ENCODE results near the gene SPIN1. TPM values are rescaled to one million over a fixed set of nuclear protein-coding genes. Genes with fewer than 3 reads are reported as not detected.

SPIN1 gene
- total and polyA plus RNA-seq, 4 donors = 22.6 to 135 (median 35.3) TPM

GRCh38 chr9:88418025-88418424 lies 29.8 kb downstream of the SPIN1 start:
- H3K9ac ChIP-seq (ENCODE audit: insufficient read depth in 1 of 2, low read length in 2 of 2) = no peak overlapping the region
- no peak overlapping the region for H3K4me3 ChIP-seq
- H3K27ac ChIP-seq (ENCODE audit: low read depth in 1 of 2, low read length in 1 of 2) = no peak overlapping the region
- peaks cover 2 to 18% (median 8%) of the 10 kb centered on the region in 4 donors for H3K9me3 ChIP-seq (ENCODE audit: control insufficient read depth in 4 of 4, insufficient read depth in 3 of 4, low read length in 3 of 4)
- no peaks in the 10 kb centered on the region for H3K27me3 ChIP-seq (ENCODE audit: control insufficient read depth in 3 of 3, insufficient read depth in 3 of 3, low read length in 2 of 3)
- TF ChIP-seq CTCF (IDR thresholded peaks at IDR 0.05; ENCODE audit: control extremely low read depth, extremely low read depth) = no peak
- 84 to 91% methylated on average over 4 of the region's 4 CpGs for WGBS, 2 donors
- H3K36me3 ChIP-seq (ENCODE audit: control insufficient read depth in 4 of 4, insufficient read depth in 4 of 4, low read length in 4 of 4) = peaks cover 0 to 22% (median 10%) of the 10 kb centered on the region in 4 donors
- peaks cover 0 to 1% (median 0%) of the 10 kb centered on the region in 5 donors for H3K4me1 ChIP-seq (ENCODE audit: control insufficient read depth in 5 of 5, insufficient read depth in 5 of 5, low read length in 5 of 5)
- ATAC-seq (ENCODE audit: insufficient read depth, low FRiP score) (no peak), DNase-seq (no peak)

GRCh38 chr9:88418715-88419540 lies 30.7 kb downstream of the SPIN1 start:
- ATAC-seq (ENCODE audit: insufficient read depth, low FRiP score) (no peak), DNase-seq (no peak)
- Histone ChIP-seq H3K36me3 (ENCODE audit: control insufficient read depth in 4 of 4, insufficient read depth in 4 of 4, low read length in 4 of 4) (peaks cover 0 to 24% (median 11%) of the 10 kb centered on the region in 4 donors), H3K9me3 (ENCODE audit: control insufficient read depth in 4 of 4, insufficient read depth in 3 of 4, low read length in 3 of 4) (peaks cover 2 to 13% (median 6%) of the 10 kb centered on the region in 4 donors), H3K4me1 (ENCODE audit: control insufficient read depth in 5 of 5, insufficient read depth in 5 of 5, low read length in 5 of 5) (peaks cover 0 to 1% (median 0%) of the 10 kb centered on the region in 5 donors), H3K4me3 (no peak overlapping the region), H3K27ac (ENCODE audit: low read depth in 1 of 2, low read length in 1 of 2) (no peak overlapping the region), H3K9ac (ENCODE audit: insufficient read depth in 1 of 2, low read length in 2 of 2) (no peak overlapping the region), H3K27me3 (ENCODE audit: control insufficient read depth in 3 of 3, insufficient read depth in 3 of 3, low read length in 2 of 3) (no peaks in the 10 kb centered on the region)
- TF ChIP-seq CTCF (IDR thresholded peaks at IDR 0.05; ENCODE audit: control extremely low read depth, extremely low read depth) = no peak
- WGBS, 2 donors = 84 to 91% methylated on average over 7 of the region's 7 CpGs

GRCh38 chr9:88420227-88420626 lies 32.0 kb downstream of the SPIN1 start:
- Histone ChIP-seq H3K4me3 (no peak overlapping the region), H3K36me3 (ENCODE audit: control insufficient read depth in 4 of 4, insufficient read depth in 4 of 4, low read length in 4 of 4) (peaks cover 0 to 32% (median 8%) of the 10 kb centered on the region in 4 donors), H3K27ac (ENCODE audit: low read depth in 1 of 2, low read length in 1 of 2) (no peak overlapping the region), H3K9me3 (ENCODE audit: control insufficient read depth in 4 of 4, insufficient read depth in 3 of 4, low read length in 3 of 4) (peaks cover 0 to 7% (median 3%) of the 10 kb centered on the region in 4 donors), H3K9ac (ENCODE audit: insufficient read depth in 1 of 2, low read length in 2 of 2) (no peak overlapping the region), H3K4me1 (ENCODE audit: control insufficient read depth in 5 of 5, insufficient read depth in 5 of 5, low read length in 5 of 5) (peaks cover 0 to 4% (median 0%) of the 10 kb centered on the region in 5 donors), H3K27me3 (ENCODE audit: control insufficient read depth in 3 of 3, insufficient read depth in 3 of 3, low read length in 2 of 3) (no peaks in the 10 kb centered on the region)
- DNase-seq (no peak), ATAC-seq (ENCODE audit: insufficient read depth, low FRiP score) (no peak)
- no peak for TF ChIP-seq CTCF (IDR thresholded peaks at IDR 0.05; ENCODE audit: control extremely low read depth, extremely low read depth)
- 86 to 89% methylated on average over 7 of the region's 7 CpGs for WGBS, 2 donors
